Measurements from ENCODE around the gene ZKSCAN4.

- TF ChIP-seq CTCF (IDR thresholded peaks at IDR 0.05), result no peak
- no peak for TF ChIP-seq POLR2A (IDR thresholded peaks at IDR 0.05)
These were observed 30.9 kb upstream of the ZKSCAN4 start for GRCh38 chr6:28282926-28283325.

Measured in thyroid gland (tissue), 4 donors.